Left colon (tissue), 2 donors: Measurements from ENCODE around the gene RGS3. TPM values are rescaled to one million over a fixed set of nuclear protein-coding genes. Genes with fewer than 3 reads are reported as not detected.
A peak's percentile ranks its signal among the peaks of the same experiment; 100 is the strongest.

ENCODE experiments used
- ATAC-seq: fragments of 200-7000 bp; cut with Tn5 transposase; one replicate; pipeline ENCODE4 v1.9.1; 2020; ENCODE audit warnings: mild to moderate bottlenecking, moderate library complexity
- DNase-seq, 2 donors: peaks; one replicate each; pipeline ENCODE4 v3.0.0-alpha.2; 2020
- intact Hi-C, 2 donors: fragments of 100-400 bp; cut with DNase I in 1 of 2; cut with micrococcal nuclease in 1 of 2; formaldehyde crosslinking; loops; one replicate each; pipeline versions ENCODE4 v1.11.2 to v1.14.0; 2022; cut with DNase I, micrococcal nuclease
- total RNA-seq, 2 donors: library from RNA; stranded (reverse); fragmentation: NEBNext Ultra II Directional; extraction: Animal tissue kit (Norgen Biotek cat#: 25700); gene quantifications; one replicate each; pipeline ENCODE4 v1.2.1, GENCODE V29; 2021
- donor health status: DM: no; HTN: no; CAD: no.
- donor health status: DM: yes; HTN: yes; CAD: no.

The RGS3 gene
- total RNA-seq, 2 donors from 2014 or later, result 59.6 to 74.8 TPM

GRCh38 chr9:113573046-113573958 lies 109.8 kb downstream of the RGS3 start:
- intact Hi-C loops, result no loop called here
- DNase-seq (peak; percentile 2 to 5), ATAC-seq (no peak)

GRCh38 chr9:113573959-113574352 lies 110.4 kb downstream of the RGS3 start:
- ATAC-seq, result no peak
- intact Hi-C loops, result no loop called here
- no peak for DNase-seq

GRCh38 chr9:113574441-113575262 lies 111.1 kb downstream of the RGS3 start:
- DNase-seq (peak; percentile 1 to 21), ATAC-seq (no peak)
- intact Hi-C loops, result no loop called here

DNA sequence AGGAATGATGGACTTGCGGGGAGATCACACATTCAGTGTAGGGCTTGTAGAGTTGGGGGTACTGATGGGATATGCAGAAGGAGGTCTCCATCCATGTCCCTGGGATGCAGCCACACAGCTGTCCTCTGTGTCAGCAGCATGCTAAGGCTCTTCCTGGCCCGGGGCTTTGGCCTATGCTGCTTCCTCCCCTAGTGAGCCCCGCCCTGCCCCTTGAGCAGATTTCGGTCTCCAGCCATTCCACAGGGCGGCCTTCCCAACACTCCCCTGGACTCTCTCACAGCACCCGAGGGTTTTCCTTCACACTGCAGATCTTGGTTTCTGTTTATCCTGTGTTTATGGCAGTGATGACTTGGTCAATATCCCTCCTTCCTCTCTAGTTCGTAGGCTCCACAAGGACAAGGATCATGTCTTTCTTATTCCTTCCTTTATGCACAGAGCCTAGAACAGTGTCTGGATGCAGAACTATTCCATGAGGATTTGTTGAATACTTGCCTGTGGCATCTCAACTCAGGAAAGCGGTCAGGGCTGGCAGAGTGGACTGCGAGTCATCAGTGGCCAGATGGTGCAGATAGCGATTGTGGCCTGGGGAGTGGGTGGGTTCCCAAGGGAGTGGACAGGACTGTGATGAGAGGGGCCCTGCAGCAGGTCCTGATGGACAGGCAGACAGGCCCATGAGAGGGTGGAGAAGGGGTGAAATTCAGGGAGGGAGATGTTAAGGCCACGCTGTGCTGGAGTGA lies 114.2 kb downstream of the RGS3 start:
- DNase-seq (peak in 1 of 2 donors; percentile 35), ATAC-seq (no peak)
- intact Hi-C loops, result no loop called here

DNA sequence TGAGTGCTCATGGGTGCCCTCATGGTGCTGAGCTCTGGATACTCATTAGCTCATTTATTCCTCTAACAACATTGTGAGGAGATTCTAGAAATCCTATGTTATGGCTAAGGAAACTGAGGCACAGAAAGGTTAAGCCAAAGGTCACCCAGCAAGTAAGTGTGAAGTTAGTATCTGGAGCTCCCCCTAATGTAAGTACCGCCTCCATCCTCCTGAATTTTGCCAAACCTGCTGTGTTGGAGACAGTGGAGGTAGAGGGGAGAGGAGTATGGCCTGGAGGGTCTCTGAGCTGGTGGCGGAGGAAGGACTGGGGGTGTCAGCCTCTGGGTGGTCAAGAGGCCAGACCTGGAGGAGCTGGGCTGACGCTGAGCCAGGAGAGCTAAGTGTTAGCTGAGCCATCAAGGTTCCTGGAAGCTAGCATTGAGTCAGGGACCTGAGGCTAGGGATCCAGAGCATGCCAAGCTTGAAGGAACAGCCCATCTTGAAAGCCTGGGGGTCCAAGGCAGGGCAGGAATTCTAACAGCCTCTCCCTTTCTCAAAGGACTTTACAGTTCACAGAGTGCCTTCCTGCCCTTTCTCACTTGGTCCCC lies 114.8 kb downstream of the RGS3 start:
- DNase-seq (no peak), ATAC-seq (no peak)
- intact Hi-C loops, result no loop called here

GRCh38 chr9:113578882-113579282 lies 115.4 kb downstream of the RGS3 start:
- ATAC-seq (no peak), DNase-seq (peak; percentile 71 to 76)
- intact Hi-C loops, result no loop called here

- no peak for ATAC-seq
- DNase-seq, result peak in 1 of 2 donors; percentile 50
- intact Hi-C loops, result no loop called here
These were observed 115.9 kb downstream of the RGS3 start for GRCh38 chr9:113579283-113580040.

DNA sequence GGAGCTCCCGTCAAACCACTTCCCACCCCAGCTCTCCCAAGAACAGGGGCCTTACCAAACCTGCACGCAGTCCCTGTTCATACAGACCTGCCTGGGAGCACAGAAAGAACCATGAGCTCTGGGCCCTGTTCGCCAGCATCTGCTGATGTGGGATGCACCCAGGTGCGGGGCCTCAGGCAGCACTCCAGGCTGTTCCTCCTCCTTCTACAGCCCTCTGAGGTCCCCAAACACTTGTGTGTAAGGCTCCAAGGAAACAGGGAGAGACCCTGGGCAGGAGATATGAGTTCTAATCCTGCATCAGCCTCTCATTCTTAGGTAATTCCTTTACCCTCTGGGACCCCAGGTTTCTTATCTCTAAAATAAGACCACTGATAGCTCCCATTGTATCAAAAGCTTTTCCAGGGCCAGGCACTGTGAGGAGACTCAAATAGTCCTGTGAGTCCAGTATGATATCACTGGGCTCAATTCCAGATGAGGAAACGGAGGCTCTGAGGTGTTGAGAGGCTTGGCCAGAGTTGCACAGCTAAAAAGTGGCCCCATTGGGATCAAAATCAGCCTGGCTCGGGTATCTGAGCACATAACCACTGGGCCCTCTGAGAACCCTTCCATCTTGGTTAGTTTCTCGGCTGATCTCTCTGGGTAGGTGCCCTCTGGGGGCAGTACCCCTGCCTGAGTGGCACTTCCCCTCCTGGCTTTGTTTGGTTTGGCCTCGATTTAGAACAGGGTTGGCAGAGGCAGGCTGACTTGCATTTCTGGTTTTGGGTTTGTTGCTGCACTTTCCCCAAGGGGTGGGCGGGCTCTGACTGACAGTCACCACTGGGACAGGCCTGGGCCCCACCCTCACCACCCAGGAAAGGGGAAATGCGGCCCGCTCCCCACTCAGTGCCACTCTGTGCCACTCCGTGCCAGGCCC lies 116.8 kb downstream of the RGS3 start:
- DNase-seq (peak; percentile 80 to 84), ATAC-seq (peak; percentile 71)
- intact Hi-C loops, result no loop called here

- ATAC-seq (peak; percentile 19), DNase-seq (peak in 1 of 2 donors; percentile 55)
- intact Hi-C loops, result no loop called here
These were observed 117.4 kb downstream of the RGS3 start for GRCh38 chr9:113580954-113581311.

- intact Hi-C loops, result no loop called here
- peak; percentile 84 to 91 for DNase-seq
- peak; percentile 84 for ATAC-seq
These were observed 118.6 kb downstream of the RGS3 start for GRCh38 chr9:113581865-113582697.

DNA sequence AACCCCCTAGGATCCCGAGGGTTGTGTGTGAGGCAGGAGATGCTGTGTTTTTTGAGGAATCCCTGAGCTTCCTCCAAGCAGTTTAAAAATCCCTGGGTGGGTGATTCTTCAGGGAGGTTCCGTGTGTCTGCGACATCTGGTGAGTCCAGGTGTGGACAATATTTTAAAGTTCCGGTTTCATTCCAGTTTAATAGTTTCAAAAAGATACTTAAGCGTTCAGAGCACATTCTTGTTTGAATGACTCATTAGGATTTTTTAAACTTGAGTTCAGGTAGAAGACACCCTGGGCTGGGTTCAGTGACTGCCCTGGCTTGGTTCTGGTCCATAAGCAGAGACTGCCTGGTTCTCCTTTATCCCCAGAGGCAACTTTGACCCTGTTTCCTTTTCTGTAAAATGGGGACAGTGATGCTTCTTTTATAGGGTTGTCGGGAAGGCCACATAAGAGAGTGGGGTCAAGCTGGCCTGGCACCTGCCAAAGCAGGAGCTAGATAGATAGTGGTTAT lies 119.2 kb downstream of the RGS3 start:
- intact Hi-C loops, result no loop called here
- ATAC-seq (no peak), DNase-seq (no peak)

DNA sequence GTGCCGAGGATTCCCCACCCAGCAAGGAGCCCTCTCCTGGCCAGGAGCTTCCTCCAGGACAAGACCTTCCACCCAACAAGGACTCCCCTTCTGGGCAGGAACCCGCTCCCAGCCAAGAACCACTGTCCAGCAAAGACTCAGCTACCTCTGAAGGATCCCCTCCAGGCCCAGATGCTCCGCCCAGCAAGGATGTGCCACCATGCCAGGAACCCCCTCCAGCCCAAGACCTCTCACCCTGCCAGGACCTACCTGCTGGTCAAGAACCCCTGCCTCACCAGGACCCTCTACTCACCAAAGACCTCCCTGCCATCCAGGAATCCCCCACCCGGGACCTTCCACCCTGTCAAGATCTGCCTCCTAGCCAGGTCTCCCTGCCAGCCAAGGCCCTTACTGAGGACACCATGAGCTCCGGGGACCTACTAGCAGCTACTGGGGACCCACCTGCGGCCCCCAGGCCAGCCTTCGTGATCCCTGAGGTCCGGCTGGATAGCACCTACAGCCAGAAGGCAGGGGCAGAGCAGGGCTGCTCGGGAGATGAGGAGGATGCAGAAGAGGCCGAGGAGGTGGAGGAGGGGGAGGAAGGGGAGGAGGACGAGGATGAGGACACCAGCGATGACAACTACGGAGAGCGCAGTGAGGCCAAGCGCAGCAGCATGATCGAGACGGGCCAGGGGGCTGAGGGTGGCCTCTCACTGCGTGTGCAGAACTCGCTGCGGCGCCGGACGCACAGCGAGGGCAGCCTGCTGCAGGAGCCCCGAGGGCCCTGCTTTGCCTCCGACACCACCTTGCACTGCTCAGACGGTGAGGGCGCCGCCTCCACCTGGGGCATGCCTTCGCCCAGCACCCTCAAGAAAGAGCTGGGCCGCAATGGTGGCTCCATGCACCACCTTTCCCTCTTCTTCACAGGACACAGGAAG lies 120.2 kb downstream of the RGS3 start:
- DNase-seq (no peak), ATAC-seq (no peak)
- intact Hi-C loops, result loop anchor here in 1 of 2 donors (2.0 kb wide), 1 partner anchor 137 kb away; no protein-coding TSS in a partner anchor

- ATAC-seq, result no peak
- DNase-seq, result no peak
- intact Hi-C loops, result loop anchor here in 1 of 2 donors (2.0 kb wide), 1 partner anchor 138 kb away; no protein-coding TSS in a partner anchor
These were observed 121.0 kb downstream of the RGS3 start for GRCh38 chr9:113584428-113585084.

- ATAC-seq, result no peak
- no peak for DNase-seq
- intact Hi-C loops, result loop anchor here in 1 of 2 donors (2.0 kb wide), 1 partner anchor 138 kb away; no protein-coding TSS in a partner anchor
These were observed 121.5 kb downstream of the RGS3 start for GRCh38 chr9:113585085-113585442.
